ENCODE data around the gene MCTP1.

The MCTP1 gene

GRCh38 chr5:94658272-94658671 lies 626.6 kb downstream of the MCTP1 start:
- DNase-seq: no peak
- H3K36me3 ChIP-seq: peaks cover 17% of the 10 kb centered on the region
- H3K9me3 ChIP-seq: no peaks in the 10 kb centered on the region
- H3K4me3 ChIP-seq (ENCODE audit: low read depth, low read length): no peak overlapping the region
- H3K27me3 ChIP-seq: no peaks in the 10 kb centered on the region
- H3K4me1 ChIP-seq: no peaks in the 10 kb centered on the region
- TF ChIP-seq CTCF (IDR thresholded peaks at IDR 0.05; ENCODE audit: low read depth, low read length): no peak

Measured in BE2C (cell line).